Measurements from ENCODE around the gene PRDM11. TPM values are rescaled to one million over a fixed set of nuclear protein-coding genes. Genes with fewer than 3 reads are reported as not detected.

Gene PRDM11
- total RNA-seq, 1 experiment from 2014 or later = 8.3 TPM

GRCh38 chr11:45204761-45205160 lies 58.3 kb downstream of the PRDM11 start (continued):
- TF ChIP-seq CTCF (IDR thresholded peaks at IDR 0.05) = no peak
- TF ChIP-seq ZNF671 (CRISPR knock-in tag; IDR thresholded peaks at IDR 0.05) = no peak
- TF ChIP-seq ZNF263 (CRISPR knock-in tag; IDR thresholded peaks at IDR 0.05; ENCODE audit: low read depth) = no peak
- no peak for TF ChIP-seq MLX (CRISPR knock-in tag; IDR thresholded peaks at IDR 0.05)
- TF ChIP-seq HMGXB4 (CRISPR knock-in tag; IDR thresholded peaks at IDR 0.05) = no peak
- no peak for TF ChIP-seq EMX1 (CRISPR knock-in tag; IDR thresholded peaks at IDR 0.05)
- TF ChIP-seq AFF4 (CRISPR knock-in tag; IDR thresholded peaks at IDR 0.05; ENCODE audit: borderline replicate concordance) = no peak
- TF ChIP-seq ATF3 (CRISPR knock-in tag; conservative IDR thresholded peaks at IDR 0.05) = no peak

GRCh38 chr11:45205978-45206377 lies 59.5 kb downstream of the PRDM11 start:
- DNase-seq (ENCODE audit: low spot score) (no peak), ATAC-seq (no peak)
- H3K36me3 Mint-ChIP-seq = peaks cover 12% of the 10 kb centered on the region
- no peak overlapping the region for H3K4me3 Mint-ChIP-seq
- no peak overlapping the region for H3K27ac Mint-ChIP-seq
- no peak for TF ChIP-seq HMGXB4 (CRISPR knock-in tag; IDR thresholded peaks at IDR 0.05)
- no peak for TF ChIP-seq ZNF232 (CRISPR knock-in tag; IDR thresholded peaks at IDR 0.05)
- no peak for TF ChIP-seq PRDM15 (CRISPR knock-in tag; IDR thresholded peaks at IDR 0.05)
- H3K9me3 Mint-ChIP-seq = peaks cover 17% of the 10 kb centered on the region
- H3K4me1 Mint-ChIP-seq = peaks cover 21% of the 10 kb centered on the region
- ChIA-PET CTCF (interaction anchor here (1.0 to 2.6 kb wide), 4 partner anchors 28 to 279 kb away, joined by 3 to 15 read pairs (median 6); no protein-coding TSS in a partner anchor), POLR2A (no interaction called here)
- no peaks in the 10 kb centered on the region for H3K27me3 Mint-ChIP-seq (ENCODE audit: low read depth)
